Stimulated activated CD4-positive, alpha-beta T cell treated with anti-CD3 and anti-CD28 coated beads, TNF-alpha, amount 100 ng/mL, for 24 hours (primary cell): ENCODE measurements around the gene INSR.
"Not testable (repeated sequence)": the region's sequence is repeated elsewhere in the genome, so short reads cannot be mapped to it uniquely, and the experiment has no call there.

ENCODE experiments used
- DNase-seq, 3 experiments: peaks; one replicate each; pipeline ENCODE4 v3.0.0-alpha.2; 2020; ENCODE audit warnings: low read depth in 3 of 3

The INSR gene

DNA sequence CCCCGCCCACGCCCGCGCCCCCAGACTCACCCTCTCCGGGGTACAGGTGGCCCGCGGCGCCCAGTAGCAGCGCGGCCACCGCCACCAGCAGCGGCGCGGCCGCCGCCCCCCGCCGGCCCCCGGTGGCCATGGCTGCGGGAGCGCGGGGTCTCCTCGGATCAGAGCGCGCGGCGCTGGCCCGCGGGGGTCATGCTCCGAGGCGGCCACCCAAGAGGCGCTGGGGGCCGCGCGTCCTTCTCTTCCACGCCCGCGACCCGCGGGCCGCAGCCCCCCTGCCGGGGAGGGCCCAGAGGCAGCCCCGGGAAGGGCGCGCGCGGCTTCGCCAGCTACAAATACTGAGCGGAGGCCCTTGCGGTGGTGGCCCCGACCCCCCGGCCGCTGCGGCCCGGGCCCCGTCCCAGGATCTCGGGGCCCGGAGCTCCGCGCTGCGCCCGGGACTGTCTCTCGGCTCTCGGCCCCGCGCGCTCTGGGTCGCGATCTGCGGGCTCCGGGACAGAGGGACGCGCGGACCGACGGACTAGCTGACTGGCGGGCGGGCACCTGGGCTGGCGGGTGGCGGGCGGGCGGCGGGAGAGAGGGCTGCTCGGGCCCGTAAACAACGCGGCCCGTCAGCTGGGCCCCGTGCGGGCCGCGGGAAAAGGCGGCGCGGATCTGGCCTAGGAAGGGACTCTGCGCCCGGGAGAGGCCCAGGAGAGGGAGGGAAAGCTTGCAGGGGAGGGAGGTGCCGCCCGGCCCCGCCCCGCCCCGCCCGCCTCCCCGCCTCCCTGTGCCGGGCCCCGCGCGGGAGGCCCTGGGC is at the start of gene INSR:
TSS of gene INSR (minus strand) at position 653 of the 796 bp plus-strand sequence. CDS start at position 130, 523 bp downstream.
- DNase-seq, result peak; percentile 6 to 78 (median 43)

DNA sequence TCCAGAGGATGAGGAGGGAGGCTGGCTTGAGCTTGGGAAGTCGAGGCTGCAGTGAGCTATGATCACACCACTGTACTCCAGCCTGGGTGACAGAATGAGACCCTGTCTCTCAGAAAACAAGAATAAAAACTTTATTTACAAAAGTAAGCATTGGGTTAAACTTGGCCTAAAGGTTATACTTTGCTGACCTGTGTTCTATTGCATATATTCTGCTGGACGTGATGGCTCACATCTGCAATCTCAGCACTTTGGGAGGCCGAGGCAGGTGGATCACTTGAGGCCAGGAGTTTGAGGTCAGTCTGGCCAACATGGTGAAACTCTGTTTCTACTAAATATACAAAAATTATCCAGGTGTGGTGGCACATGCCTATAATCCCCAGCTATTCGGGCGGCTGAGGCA is 47.9 kb upstream of the INSR start:
- DNase-seq, result no peak

DNA sequence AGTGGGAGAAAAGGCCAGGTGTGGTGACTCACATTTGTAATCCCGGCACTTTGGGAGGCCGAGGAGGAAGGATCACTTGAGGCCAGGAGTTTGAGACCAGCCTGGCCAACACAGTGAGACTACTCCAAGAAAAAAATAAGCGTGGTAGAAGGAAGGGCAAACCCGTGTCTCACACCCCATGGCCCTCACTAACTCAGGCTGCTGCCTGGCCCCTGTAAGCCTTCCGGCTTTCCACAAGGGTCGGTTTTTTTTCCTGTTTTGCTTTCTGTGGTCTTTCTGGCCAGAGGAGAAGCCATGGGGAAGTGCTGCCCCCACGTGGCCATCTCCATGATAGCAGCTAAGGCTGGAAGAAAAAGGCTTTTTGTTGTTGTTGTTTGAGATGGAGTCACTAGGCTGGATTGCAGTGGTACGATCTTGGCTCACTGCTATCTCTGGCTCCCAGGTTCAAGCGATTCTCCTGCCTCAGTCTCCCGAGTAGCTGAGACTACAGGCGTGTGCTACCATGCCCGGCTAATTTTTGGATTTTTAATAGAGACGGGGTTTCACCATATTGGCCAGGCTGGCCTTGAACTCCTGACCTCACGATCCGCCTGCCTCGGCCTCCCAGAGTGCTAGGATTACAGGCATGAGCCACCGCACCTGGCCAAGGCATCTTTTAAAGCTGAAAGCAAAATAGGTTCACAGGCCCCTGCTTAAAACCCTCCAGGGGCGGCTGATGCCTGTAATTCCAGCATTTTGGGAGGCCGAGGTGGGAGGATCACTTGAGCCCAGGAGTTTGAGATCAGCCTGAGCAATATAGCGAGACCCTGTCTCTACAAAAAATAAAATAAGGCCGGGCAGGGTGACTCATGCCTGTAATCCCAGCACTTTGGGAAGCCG is 47.0 kb upstream of the INSR start:
- DNase-seq, result peak; percentile 69 to 86 (median 75)

DNA sequence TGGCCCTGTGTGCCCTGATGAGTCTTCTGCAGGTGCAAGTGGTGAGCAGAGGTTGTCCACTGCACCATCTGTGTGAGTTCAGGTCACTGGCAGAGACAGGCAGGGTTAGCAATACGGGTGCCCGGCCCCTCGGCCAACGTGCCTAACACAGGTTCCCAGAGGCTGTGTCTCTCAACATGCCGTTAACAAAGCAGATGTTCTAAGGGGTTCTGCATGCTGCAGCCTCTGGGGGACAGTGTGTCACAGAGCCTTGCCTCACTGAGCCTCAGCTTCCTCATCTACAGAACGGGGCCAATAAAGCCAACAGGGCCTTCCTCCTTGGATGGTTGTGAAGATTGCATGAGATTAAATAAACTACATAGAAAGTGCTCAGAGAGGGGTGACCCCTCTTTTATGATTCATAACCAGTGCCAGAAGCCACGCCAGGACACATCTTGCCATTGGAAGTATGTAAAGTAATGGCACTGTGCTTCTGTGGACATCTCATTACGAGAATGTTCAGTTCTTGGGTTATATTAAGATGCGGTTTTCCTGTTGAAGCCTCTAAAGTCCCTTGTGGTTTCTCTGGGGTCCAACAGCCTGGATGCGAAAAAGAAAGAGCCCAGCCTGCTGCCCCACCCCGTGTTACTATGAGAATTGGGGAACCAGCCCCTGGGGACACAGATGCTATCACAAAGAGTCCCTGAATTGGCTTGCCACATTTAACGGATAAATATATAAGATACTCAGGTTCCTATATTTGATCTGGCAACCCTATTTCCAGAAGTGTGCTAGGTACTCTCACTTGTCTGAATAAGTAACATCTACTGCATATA is 43.4 kb upstream of the INSR start:
- DNase-seq, result no peak

DNA sequence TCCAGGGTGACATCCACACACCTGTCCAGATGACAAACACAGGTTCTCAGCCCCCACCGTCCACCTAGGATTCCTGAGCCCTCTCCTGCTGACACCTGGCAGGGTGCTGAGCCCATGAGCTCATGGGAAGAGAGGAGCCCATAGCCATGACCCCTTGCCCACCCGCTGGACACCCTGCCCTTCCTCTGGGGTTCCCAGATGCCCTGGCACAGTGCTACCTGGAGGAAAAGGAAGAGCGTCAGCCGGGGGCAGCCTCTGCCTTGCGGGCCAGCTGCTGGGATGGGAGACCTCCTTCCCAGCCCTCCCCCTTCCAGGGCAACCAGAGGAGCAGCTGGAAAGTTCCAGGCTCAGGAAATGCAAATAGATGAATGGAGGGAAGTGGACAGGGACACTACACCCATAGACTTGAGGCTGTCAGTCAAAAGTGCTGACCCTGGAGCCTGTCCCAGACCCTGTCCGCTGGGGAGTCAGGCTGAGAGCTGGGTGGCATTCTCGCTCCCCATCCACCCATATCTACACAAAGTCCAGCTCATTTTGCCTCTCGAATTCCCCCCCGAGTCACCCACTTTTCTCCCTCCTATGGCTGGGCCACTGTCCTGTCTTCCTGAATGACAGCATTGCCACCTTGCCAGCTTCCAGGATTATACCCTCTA is 42.2 kb upstream of the INSR start:
- DNase-seq, result no peak

DNA sequence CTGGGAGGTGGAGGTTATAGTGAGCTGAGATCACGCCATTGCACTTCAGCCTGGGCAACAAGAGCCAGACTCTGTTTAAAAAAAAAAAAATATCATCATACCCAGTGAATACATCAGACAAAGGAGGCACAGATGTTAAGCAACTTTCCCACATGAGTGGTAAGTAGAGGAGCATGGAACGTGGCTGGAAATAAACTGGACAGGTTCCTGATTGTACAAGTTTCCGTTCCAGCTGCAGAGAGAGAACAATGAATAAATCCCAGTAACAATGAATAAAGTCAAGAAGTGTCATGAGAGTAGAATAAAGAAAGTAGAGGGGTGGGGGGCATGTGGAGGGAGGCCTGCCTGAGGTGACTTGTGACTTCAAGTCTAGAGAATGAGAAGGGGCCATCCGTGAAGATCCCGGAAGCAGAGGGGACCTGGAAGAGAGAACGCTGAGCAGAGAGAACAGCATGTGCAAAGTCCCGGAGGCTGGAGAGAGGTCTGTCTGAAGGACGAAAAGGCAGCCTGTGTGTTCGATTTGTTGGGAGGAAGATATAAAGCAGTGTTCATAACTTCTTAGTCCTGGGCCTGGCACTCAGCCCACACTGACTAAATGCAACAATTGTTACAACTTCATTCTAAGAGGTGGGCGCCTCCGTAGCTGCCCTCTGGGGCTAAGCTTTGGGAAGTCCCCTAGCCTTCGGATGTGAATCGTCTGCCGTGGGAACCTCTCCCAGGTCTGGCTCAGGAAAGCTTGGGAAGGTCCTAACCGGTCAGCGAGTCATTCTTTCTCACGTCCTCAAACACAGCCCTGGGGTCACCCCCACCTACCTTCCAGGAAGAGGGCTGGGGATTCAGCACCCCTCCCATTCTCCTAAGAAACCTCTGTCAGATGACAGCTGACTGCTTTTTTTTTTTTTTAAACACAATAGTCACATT is 39.2 kb upstream of the INSR start:
- no peak for DNase-seq

DNA sequence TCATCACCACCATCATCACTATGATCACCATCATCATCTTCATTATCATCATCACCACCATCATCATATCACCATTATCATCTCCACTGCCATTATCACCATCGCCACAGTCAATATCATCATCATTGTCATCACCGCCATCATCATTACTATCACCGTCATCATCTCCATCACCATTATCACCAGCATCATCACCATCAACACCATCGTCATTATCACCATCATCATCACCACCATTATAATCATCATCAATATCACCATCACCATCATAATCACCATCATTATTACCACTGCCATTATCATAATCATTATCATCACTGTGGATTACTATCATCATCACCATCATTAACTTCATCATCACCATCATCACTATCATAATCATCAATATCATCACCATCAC is 37.2 kb upstream of the INSR start:
- DNase-seq, result no peak

DNA sequence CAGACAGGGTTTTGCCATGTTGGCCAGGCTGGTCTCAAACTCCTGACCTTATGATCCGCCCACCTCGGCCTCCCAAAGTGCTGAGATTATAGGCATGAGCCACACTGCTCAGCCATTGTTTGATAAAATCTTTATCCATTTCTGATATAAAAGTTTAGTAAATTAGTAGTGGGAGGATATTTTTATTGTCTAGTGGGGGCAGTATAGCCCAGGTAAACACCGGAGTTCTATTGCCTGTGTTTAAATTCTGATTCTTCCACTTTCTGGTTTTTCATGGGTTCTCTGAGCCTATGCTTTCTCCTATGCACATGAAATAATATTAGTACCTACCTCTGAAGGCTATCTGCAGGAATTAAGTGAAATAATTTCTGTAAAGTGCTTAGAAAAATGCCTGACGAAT is 34.4 kb upstream of the INSR start:
- no peak for DNase-seq

DNA sequence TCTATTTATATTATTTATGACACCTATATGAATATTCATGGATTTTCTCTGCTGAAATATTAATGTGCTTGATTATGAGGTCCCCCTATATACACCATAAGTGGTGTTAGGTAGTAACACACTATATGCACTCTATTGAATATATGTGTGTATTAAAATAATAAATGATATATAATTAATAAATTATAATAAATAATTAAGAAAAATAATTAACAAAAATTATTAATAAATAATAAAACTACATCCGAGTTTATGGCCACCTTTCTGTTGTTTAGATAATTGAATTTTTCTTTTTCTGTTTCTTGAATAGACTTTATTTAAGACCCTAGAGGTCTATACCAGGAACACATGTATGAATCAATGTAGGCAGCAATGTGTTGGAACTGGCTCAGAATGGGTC is 33.6 kb upstream of the INSR start:
- no peak for DNase-seq

DNA sequence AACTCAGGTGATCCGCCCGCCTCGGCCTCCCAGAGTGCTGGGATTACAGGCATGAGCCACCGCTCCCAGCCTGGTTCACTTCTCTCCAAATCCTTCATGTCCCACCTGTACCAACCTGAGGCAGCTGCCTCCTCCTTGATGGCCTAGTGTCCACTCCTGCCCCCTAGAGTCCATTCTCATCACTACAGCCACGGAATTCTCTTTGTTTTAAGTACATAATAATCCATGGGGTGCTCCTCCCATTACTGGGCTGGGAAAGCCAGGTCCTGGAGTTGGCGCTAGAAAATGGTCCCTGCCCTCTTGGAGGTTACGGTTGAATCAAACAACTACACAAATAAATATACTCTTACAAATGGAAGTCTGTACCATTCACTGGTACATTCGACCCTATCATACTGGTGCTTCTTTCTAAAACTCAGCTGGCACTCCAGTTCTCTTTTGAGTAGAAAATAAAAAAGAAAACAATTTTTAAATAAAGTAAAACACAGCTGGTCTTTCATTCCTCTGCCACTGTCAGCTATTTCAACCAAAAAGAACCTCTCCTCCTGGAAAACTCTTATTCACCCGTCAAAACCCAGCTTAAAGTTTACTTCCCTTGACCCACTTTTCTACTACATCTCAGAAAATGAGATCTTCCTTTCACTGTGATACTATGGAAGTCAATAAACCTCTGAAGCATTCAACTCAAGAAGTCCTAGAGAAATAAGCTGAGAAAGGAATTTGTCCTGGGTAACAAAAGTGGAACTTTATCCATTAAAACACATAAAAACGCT is 32.1 kb upstream of the INSR start:
- no peak for DNase-seq

DNA sequence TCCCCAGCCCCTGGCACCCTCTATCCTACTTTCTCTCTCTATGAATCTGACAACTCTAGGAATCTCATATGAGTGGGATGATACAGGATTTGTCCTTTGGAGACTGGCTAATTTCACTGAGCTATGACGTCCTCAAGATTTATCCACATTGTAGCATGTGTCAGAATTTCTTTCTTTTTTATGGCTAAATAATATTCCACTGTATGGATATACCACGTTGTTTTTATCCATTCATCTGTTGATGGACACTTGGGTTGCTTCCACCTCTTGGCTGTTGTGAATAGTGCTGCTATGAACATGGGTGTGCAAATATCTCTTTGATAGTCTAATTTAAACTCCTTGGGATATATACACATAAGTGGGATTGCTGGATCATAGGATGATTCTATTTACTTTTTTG is 24.0 kb upstream of the INSR start:
- no peak for DNase-seq

DNA sequence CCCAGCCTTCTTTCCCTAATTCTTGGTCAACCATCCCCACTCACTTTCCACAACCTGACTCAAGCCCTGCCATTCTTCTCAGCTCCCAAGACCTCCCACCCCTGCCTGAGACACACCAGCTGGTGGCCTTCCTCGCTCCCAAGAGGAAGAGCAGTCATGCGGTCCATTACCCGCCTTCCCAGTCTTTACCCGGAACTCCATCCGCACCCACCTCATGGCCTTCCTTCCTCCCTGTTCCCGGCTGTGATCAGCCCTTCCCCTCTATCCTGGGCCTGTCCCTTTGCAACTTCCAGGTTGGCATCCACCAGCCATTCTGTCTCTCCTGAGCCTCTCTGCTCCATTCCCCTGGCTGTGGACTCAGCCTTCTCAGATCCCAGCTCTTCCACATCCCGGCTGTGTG is 18.6 kb upstream of the INSR start:
- DNase-seq, result no peak

DNA sequence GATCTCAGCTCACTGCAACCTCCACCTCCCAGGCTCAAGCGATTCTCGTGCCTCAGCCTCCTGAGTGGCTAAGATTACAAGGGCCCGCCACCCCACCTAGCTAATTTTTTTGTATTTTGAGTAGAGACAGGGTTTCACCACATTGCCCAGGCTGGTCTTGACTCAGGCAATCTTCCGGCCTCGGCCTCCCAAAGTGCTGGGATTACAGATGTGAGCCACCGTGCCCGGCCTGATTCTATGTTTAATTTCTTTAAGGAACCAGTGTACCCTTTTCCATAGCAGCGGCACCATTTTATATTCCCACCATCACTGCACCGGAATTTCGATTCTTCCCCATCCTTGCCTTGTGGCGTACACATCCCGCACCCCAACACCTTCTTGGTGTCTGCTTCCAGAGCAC is 17.7 kb upstream of the INSR start:
- no peak for DNase-seq

DNA sequence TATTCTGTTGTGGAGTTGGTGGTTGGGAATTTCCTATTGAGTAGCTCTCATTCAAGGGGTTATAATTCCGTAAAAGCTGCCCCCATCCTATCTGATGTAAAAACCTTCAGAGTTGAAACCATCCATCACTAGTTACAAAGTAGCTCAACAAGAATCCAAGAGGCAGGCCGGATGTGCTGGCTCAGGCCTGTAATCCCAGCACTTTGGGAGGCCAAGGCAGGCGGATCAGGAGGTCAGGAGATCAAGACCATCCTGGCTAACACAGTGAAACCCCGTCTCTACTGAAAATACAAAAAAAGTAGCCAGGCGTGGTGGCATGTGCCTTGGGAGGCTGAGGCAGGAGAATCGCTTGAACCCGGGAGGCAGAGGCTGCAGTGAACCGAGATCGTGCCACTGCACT is 14.1 kb upstream of the INSR start:
- not testable (repeated sequence) for DNase-seq

DNA sequence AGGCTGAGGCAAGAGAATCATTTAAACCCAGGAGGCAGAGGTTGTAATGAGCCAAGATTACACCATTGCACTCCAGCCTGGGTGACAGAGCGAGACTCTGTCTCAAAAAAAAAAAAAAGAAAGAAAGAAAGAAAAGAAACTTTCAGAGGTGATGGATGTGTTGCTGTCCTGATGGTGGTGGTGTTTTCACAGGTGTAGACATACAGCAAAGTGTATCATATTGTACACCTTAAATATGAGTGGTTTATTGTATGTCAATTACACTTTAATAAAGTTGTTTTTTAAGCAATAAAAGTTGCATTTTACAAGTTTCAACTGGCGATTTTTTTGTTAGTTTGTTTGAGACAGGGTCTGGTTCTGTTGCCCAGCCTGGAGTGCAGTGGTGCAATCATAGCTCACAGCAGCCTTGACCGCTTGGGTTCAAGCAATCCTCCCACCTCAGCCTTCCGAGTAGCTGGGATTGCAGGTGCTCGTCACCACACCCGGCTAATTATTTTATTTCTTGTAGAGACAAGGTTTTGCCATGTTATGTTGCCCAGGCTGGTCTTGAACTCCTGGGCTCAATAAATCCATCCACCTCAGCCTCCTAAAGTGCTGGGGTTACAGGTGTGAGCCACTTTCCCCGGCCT is 13.5 kb upstream of the INSR start:
- DNase-seq, result no peak

DNA sequence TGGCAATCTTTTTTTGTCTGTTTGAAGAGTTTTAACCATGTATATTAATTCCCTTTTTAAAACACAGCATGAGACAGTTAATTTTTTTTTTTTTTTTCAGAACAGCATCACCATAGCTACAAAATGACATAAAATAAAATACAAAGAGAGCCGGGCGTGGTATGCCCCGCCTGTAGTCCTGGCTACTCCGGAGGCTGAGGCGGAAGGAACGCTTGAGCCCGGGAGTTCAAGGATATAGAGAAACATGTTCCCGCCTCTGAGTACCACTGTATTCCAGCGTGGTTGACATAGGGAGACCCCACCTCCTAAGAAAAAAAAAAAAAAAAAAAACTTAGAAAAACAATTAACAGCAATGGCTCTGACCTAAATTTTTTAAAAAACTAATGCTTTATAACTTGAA is 10.0 kb upstream of the INSR start:
- DNase-seq, result no peak

DNA sequence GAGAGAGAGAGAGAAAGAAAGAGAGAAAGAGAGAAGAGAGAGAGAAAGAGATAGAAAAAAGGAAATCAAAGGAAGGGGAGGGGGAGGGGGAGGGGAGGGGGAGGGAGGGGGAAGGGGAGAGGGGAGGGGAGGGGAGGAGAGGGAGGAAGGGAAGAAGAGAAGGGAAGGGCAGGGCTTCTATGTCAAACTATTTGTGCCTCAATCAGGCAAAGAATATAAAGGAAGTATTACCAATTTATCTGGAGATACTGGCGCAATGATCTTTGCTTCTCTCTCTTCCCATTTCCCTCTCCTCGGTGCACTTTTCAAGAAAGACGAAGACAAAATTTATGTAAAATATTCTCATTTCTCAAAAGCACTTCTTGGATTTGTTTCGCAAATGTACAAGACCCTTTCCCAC is 9.3 kb upstream of the INSR start:
- no peak for DNase-seq

DNA sequence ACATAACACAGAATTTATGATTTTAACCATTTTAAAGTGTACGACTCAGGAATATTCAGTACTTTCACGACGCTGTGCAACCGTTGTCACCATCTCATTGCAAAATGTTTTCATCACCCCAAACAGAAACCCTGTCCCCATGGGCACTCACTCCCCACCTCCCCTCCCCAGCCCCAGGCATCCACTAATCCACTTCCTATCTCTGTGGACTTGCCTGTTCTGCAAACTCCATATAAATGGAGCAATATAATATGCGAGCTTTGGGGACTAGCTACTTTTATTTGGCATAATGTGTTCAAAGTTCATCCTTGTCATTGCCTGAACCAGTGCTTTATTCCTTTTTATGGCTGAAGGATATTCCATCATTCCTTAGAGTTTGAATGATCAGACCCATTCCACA is 7.3 kb upstream of the INSR start:
- no peak for DNase-seq

DNA sequence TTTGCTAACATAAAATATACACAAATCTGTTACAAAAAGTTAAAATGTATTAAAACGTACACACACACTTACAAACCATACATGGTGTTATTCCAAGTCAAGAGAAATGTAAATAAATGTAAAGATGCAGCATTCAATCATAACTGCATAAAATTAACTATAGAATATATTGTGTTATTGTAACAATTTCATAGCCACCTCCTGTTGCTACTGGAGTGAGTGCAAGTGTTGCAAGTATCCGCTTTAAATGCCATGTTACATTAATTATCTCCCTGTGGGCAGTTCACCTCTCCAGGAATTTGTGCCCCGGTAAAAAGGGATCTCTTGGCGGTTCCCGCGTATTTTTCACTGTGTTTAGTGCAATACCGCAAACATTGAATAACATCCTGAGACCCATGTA is 3.5 kb upstream of the INSR start:
- DNase-seq, result no peak
